HG03558 (cell line): Measurements from ENCODE around the gene BCL2.

ENCODE experiments used
- ATAC-seq: cut with Tn5 transposase; IDR thresholded peaks from one replicate; pipeline ENCODE4 v1.9.1; 2021; ENCODE audit warnings: moderate number of reproducible peaks; ENCODE audit not compliant: unreplicated experiment; ENCODE audit errors: extremely low read depth

BCL2 gene

DNA sequence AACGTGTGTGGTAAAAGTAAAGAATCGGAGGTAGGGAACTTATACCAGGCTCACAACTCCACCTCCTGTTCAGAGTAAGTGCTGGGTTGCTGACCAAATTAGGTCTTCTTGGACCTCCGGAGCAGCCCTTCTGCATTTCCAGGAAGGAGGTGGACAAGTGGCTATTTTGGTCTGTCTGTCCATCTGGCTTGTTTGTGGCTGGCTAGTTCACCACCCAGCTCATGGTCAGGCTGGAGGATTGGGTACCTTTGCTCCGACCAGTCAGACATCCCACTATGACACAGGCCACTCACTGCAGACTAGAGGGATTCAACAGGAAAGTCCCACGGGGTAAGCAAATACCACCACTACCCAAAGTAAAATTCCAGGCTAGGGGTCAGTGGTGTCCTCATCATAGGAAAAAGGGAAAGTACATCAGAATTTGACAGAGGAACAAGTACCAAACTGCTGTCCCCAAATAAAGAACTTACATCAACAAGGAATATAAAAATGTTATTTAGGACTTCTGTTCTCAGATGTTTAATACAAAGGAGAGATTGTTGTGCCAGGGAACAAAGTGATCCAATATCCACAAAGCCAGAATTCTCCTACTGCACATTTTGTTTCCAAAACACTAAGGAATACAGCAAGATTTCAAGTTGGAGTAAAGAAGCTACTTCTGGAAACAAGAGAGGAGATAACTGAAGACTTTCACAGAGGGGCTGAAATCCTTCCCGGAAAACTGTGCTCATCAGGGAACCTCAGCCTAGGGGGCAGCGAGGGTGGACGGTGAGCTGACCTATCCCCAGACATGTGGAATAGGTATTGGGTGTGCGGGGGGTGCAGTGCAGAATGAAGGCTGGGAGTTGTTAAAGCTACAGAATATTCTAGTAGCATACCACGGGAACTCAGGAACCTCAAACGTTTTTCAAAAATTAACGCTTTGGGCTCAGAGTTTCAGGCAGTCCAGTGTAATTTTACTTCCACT, 56.9 kb downstream of the BCL2 start:
- ATAC-seq, result no peak

GRCh38 chr18:63261029-63261428, 58.5 kb downstream of the BCL2 start:
- no peak for ATAC-seq

- no peak for ATAC-seq
Observed at GRCh38 chr18:63260380-63260754, 59.2 kb downstream of the BCL2 start.

DNA sequence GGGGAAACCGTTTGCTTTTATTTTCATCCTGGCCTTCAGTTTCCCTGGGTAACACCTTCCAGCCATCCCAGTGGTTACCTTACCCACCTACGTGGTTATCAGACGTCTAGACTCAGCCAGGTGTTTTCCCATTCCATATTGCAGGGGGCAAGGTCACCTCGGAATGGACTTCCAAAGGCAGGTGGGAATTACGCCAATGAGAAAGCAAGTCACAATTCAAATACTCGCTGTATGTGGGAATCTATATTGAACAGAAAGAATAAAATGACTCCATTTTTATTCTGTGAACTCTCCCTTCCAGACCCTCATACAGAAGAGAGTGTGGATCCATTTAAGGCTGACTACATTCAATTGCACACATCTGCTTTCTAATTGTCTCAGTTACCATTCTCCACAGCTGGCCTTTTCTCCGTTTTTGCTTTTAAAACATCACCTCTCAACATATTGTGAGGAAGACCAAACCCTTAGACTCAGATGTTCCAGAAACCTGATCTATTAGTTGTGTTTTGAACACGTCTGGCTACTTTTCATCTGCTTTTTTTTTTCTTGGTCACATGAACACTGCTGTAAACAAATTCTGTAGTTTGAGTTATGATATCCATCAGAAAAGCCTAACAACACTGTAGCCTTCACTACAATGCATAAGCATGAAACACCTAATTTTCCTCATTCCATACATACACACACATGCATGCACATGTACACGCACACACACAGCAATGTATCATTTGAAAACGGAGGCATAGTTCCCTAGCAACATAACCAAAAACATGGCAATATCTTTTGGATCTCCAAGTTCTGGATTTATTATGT, 59.8 kb downstream of the BCL2 start:
- no peak for ATAC-seq

GRCh38 chr18:63258749-63259566, 60.6 kb downstream of the BCL2 start:
- ATAC-seq, result no peak

DNA sequence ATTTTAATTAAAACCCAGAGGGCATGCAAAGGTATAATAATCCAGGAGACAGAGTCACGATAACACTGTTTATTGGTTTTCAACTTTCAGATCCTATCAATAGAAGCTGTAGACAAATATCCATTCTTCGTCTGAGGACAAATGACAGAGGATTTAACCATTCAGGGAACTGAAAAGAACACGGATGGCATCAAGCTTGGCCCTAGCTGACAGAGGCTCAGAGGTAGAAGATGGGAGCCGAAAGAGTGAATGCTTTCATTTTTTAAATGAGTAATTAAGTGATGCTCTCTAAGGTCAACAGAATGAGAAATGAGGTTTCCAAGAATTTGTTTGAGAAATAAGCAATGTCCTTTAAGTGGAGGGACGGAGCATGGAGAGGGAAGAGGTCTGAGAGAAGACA, 62.1 kb downstream of the BCL2 start:
- no peak for ATAC-seq

DNA sequence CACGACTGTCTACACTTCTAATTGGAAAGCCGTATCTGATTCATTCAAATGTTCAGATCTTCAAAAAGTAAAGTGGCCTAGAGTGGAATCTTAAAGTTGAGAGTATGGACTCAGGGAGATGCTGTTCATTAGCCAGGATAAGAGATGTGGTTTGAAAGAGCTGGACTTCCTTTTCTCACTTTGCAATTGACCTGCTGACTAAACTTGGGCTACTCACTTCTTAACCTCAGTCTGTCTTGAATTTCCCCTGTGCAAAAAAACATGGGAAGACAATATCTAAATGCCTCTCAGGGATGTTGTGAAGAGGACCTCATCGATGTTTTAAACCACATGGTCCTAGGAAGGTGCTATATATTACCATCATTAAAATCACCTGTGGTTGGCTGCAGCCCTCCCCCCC, 64.1 kb downstream of the BCL2 start:
- ATAC-seq, result no peak

GRCh38 chr18:63254716-63255399, 64.7 kb downstream of the BCL2 start:
- no peak for ATAC-seq

- no peak for ATAC-seq
Observed at GRCh38 chr18:63253428-63254372, 65.9 kb downstream of the BCL2 start.

- ATAC-seq, result no peak
Observed at GRCh38 chr18:63253014-63253413, 66.6 kb downstream of the BCL2 start.

- ATAC-seq, result no peak
Observed at GRCh38 chr18:63249771-63250170, 69.8 kb downstream of the BCL2 start.

DNA sequence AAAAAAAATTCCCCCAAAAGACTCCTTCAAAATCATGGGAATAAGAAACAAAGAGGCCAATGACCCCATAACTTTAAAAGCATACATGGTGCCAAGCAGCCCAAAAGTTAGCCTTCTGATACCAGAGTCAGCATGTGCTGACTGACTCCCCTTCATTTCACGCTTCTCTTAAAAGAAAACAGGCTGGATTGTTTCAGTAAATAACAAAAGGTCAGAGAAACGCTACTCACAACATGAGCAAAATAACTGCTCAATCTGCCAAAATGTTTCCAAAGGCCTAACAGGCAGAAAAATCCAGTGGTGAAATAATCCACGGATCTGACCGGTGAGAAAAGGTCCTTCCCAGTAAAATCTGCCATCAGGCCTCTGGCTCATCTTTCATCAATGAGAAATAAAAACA, 71.6 kb downstream of the BCL2 start:
- ATAC-seq, result no peak

DNA sequence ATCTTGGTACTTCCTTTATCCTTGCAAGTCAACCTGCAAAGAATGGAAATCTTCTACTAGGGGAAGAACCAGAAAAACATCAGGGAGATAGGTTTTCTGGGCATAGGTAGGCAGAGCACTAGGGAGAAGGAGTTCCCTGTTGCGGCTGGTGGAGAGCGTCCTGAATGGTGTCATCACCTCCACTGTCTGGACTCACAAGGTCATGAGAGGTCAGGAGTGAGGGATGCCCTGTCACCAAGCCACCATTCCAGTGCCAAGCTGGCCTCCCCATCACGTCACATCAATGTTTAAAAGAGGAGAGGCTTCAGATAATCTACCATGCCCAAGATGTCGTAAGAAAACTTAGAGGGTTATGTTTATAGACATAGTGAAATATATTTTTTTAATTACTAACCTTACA, 72.1 kb downstream of the BCL2 start:
- ATAC-seq, result no peak

DNA sequence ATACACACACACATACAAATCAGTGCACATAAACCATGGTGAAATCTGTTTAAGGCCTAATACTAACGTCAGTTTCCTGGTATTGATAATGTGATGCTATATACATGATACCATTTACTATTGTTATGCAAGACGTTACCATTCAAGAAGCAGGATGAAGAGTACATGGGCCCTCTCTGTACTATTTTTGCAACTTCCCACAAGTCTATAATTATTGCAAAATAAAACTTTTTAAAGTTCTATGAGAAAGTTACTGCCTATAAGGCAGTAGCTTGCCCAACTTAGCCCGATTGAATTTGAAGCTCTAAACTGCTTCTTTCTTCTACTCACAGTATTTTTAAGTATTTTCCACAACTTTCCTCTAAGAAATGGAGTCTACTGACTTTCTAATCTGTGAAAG, 74.0 kb downstream of the BCL2 start:
- ATAC-seq, result no peak

DNA sequence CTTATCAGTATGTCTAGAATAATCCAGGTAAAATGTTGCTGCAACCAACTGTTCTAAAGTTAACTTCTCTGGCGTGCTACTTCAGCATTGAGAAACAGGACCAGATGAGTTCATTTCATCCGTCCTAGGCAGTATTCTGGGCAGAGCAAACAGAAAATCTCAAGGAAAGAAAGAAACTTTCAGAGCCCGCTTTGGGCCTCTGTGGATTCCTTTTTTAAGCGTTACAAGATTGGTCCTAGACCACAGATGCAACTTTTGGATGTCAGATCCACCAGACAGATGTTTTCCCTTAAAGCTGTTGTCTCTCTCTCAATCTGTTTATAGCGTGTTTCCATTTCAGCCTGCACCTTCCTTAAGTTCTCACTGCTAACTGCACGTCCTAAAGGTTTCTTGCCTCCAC, 75.0 kb downstream of the BCL2 start:
- no peak for ATAC-seq

GRCh38 chr18:63241760-63242159, 77.8 kb downstream of the BCL2 start:
- no peak for ATAC-seq

GRCh38 chr18:63241317-63241712, 78.3 kb downstream of the BCL2 start:
- no peak for ATAC-seq

- no peak for ATAC-seq
Observed at GRCh38 chr18:63240531-63241316, 78.8 kb downstream of the BCL2 start.
